ENCODE data around the gene NDUFB2.
A peak's percentile ranks its signal among the peaks of the same experiment; 100 is the strongest.

Gene NDUFB2

GRCh38 chr7:140694592-140694991, 1.9 kb upstream of the NDUFB2 start:
- no peak for DNase-seq (ENCODE audit: low read depth)
- H3K4me3 ChIP-seq (ENCODE audit: low read length), result no peak overlapping the region
- TF ChIP-seq CTCF (conservative IDR thresholded peaks at IDR 0.05; ENCODE audit: low read length), result no peak

GRCh38 chr7:140695381-140695780, 1.1 kb upstream of the NDUFB2 start:
- no peak for TF ChIP-seq CTCF (conservative IDR thresholded peaks at IDR 0.05; ENCODE audit: low read length)

GRCh38 chr7:140696024-140696679, 356 bp upstream of the NDUFB2 start:
- no peak for TF ChIP-seq CTCF (conservative IDR thresholded peaks at IDR 0.05; ENCODE audit: low read length)
- H3K4me3 ChIP-seq (ENCODE audit: low read length), result peak overlapping the region; percentile 94
- DNase-seq (ENCODE audit: low read depth), result peak; percentile 86

More at GRCh38 chr7:140695381-140695780, 1.1 kb upstream of the NDUFB2 start:
- H3K4me3 ChIP-seq (ENCODE audit: low read length), result no peak overlapping the region
- DNase-seq (ENCODE audit: low read depth), result no peak

GRCh38 chr7:140697447-140698143, 1.1 kb downstream of the NDUFB2 start:
- TF ChIP-seq CTCF (conservative IDR thresholded peaks at IDR 0.05; ENCODE audit: low read length), result no peak
- H3K4me3 ChIP-seq (ENCODE audit: low read length), result peak overlapping the region; percentile 94
- peak; percentile 48 for DNase-seq (ENCODE audit: low read depth)

GRCh38 chr7:140698477-140698876, 2.0 kb downstream of the NDUFB2 start:
- H3K4me3 ChIP-seq (ENCODE audit: low read length), result no peak overlapping the region
- DNase-seq (ENCODE audit: low read depth), result no peak
- TF ChIP-seq CTCF (conservative IDR thresholded peaks at IDR 0.05; ENCODE audit: low read length), result no peak

GRCh38 chr7:140702774-140703173, 6.3 kb downstream of the NDUFB2 start:
- DNase-seq (ENCODE audit: low read depth), result no peak
- no peak for TF ChIP-seq CTCF (conservative IDR thresholded peaks at IDR 0.05; ENCODE audit: low read length)
- no peak overlapping the region for H3K4me3 ChIP-seq (ENCODE audit: low read length)

- H3K4me3 ChIP-seq (ENCODE audit: low read length), result no peak overlapping the region
- TF ChIP-seq CTCF (conservative IDR thresholded peaks at IDR 0.05; ENCODE audit: low read length), result no peak
- no peak for DNase-seq (ENCODE audit: low read depth)
Observed at GRCh38 chr7:140704205-140704604, 7.7 kb downstream of the NDUFB2 start.
